Measurements from ENCODE around the gene DNAH5. TPM values are rescaled to one million over a fixed set of nuclear protein-coding genes. Genes with fewer than 3 reads are reported as not detected.

DNAH5 gene
- total and polyA plus RNA-seq, 2 experiments from 2014 or later = 0.56 to 0.97 TPM

DNA sequence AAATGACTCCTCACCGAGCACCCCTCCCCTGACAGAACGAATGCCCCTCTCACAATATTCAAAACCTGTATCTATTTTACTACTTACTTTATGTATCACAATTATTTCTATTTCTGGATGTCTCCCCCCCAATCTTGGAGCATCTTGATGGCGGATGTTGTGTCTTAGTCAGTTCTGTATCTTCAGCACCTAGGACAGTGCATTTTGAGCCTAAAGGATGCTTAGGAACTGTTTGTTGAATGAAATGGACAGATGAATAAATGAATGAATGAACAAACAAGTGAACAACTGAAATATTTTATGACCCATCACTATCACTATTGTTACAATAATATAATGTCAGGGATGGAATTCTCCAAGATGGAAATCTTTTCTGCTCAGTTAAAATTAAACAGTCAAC is 295.7 kb downstream of the DNAH5 start:
- no peak overlapping the region for H3K27ac Mint-ChIP-seq

More for the DNA sequence above, 295.7 kb downstream of the DNAH5 start:
- peaks cover 12% of the 10 kb centered on the region for H3K9me3 Mint-ChIP-seq
- H3K4me1 Mint-ChIP-seq = no peaks in the 10 kb centered on the region
- Histone ChIP-seq H3K79me2 (replicated peaks; ENCODE audit: insufficient read depth) (no peaks in the 10 kb centered on the region), H3K4me1 (ENCODE audit: insufficient read depth) (no peaks in the 10 kb centered on the region), H3K4me2 (no peak overlapping the region), H3K9me2 (ENCODE audit: insufficient read depth) (no peaks in the 10 kb centered on the region; the same call in none of the 2 replicates), H3K4me3 (no peak overlapping the region), H2AFZ (no peak overlapping the region), H3F3A (replicated peaks; ENCODE audit: low read depth) (no peaks in the 10 kb centered on the region), H4K20me1 (replicated peaks; ENCODE audit: insufficient read depth) (no peaks in the 10 kb centered on the region), H3K27ac (ENCODE audit: low read depth) (no peak overlapping the region), H3K27me3 (ENCODE audit: insufficient read depth) (no peaks in the 10 kb centered on the region), H3K36me3 (ENCODE audit: insufficient read depth) (no peaks in the 10 kb centered on the region)
- no peaks in the 10 kb centered on the region for H3K36me3 Mint-ChIP-seq (ENCODE audit: low read depth)
- peaks cover 4% of the 10 kb centered on the region for H3K27me3 Mint-ChIP-seq (ENCODE audit: insufficient read depth, low read depth, poor library complexity)
- H3K4me3 Mint-ChIP-seq = no peak overlapping the region
- ATAC-seq (no peak), DNase-seq (ENCODE audit: low spot score) (peak; percentile 17)
- TF ChIP-seq, protein P1, sequence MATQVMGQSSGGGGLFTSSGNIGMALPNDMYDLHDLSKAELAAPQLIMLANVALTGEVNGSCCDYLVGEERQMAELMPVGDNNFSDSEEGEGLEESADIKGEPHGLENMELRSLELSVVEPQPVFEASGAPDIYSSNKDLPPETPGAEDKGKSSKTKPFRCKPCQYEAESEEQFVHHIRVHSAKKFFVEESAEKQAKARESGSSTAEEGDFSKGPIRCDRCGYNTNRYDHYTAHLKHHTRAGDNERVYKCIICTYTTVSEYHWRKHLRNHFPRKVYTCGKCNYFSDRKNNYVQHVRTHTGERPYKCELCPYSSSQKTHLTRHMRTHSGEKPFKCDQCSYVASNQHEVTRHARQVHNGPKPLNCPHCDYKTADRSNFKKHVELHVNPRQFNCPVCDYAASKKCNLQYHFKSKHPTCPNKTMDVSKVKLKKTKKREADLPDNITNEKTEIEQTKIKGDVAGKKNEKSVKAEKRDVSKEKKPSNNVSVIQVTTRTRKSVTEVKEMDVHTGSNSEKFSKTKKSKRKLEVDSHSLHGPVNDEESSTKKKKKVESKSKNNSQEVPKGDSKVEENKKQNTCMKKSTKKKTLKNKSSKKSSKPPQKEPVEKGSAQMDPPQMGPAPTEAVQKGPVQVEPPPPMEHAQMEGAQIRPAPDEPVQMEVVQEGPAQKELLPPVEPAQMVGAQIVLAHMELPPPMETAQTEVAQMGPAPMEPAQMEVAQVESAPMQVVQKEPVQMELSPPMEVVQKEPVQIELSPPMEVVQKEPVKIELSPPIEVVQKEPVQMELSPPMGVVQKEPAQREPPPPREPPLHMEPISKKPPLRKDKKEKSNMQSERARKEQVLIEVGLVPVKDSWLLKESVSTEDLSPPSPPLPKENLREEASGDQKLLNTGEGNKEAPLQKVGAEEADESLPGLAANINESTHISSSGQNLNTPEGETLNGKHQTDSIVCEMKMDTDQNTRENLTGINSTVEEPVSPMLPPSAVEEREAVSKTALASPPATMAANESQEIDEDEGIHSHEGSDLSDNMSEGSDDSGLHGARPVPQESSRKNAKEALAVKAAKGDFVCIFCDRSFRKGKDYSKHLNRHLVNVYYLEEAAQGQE (IDR thresholded peaks at IDR 0.05; ENCODE audit: unreplicated experiment) = peak; percentile 69
- TF ChIP-seq, protein P2, sequence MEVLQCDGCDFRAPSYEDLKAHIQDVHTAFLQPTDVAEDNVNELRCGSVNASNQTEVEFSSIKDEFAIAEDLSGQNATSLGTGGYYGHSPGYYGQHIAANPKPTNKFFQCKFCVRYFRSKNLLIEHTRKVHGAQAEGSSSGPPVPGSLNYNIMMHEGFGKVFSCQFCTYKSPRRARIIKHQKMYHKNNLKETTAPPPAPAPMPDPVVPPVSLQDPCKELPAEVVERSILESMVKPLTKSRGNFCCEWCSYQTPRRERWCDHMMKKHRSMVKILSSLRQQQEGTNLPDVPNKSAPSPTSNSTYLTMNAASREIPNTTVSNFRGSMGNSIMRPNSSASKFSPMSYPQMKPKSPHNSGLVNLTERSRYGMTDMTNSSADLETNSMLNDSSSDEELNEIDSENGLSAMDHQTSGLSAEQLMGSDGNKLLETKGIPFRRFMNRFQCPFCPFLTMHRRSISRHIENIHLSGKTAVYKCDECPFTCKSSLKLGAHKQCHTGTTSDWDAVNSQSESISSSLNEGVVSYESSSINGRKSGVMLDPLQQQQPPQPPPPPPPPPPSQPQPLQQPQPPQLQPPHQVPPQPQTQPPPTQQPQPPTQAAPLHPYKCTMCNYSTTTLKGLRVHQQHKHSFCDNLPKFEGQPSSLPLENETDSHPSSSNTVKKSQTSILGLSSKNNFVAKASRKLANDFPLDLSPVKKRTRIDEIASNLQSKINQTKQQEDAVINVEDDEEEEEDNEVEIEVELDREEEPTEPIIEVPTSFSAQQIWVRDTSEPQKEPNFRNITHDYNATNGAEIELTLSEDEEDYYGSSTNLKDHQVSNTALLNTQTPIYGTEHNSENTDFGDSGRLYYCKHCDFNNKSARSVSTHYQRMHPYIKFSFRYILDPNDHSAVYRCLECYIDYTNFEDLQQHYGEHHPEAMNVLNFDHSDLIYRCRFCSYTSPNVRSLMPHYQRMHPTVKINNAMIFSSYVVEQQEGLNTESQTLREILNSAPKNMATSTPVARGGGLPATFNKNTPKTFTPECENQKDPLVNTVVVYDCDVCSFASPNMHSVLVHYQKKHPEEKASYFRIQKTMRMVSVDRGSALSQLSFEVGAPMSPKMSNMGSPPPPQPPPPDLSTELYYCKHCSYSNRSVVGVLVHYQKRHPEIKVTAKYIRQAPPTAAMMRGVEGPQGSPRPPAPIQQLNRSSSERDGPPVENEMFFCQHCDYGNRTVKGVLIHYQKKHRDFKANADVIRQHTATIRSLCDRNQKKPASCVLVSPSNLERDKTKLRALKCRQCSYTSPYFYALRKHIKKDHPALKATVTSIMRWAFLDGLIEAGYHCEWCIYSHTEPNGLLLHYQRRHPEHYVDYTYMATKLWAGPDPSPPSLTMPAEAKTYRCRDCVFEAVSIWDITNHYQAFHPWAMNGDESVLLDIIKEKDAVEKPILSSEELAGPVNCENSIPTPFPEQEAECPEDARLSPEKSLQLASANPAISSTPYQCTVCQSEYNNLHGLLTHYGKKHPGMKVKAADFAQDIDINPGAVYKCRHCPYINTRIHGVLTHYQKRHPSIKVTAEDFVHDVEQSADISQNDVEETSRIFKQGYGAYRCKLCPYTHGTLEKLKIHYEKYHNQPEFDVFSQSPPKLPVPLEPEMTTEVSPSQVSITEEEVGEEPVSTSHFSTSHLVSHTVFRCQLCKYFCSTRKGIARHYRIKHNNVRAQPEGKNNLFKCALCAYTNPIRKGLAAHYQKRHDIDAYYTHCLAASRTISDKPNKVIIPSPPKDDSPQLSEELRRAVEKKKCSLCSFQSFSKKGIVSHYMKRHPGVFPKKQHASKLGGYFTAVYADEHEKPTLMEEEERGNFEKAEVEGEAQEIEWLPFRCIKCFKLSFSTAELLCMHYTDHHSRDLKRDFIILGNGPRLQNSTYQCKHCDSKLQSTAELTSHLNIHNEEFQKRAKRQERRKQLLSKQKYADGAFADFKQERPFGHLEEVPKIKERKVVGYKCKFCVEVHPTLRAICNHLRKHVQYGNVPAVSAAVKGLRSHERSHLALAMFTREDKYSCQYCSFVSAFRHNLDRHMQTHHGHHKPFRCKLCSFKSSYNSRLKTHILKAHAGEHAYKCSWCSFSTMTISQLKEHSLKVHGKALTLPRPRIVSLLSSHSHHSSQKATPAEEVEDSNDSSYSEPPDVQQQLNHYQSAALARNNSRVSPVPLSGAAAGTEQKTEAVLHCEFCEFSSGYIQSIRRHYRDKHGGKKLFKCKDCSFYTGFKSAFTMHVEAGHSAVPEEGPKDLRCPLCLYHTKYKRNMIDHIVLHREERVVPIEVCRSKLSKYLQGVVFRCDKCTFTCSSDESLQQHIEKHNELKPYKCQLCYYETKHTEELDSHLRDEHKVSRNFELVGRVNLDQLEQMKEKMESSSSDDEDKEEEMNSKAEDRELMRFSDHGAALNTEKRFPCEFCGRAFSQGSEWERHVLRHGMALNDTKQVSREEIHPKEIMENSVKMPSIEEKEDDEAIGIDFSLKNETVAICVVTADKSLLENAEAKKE (CRISPR knock-in tag; IDR thresholded peaks at IDR 0.05) = no peak

Measured in GM23338 (cell line).